Heart left ventricle (tissue), 13 donors: ENCODE measurements around the gene NPM1.

Experiments used
- CTCF ChIP-seq, 12 donors: fragments of 200-600 bp; sonication (generic) in 4 of 12; IDR thresholded peaks; one replicate each; pipeline versions ENCODE4 v1.5.0 to v1.8.0; 2018 to 2022; ENCODE audit warnings: antibody characterized with exemption in 12 of 12, mild to moderate bottlenecking in 5 of 12
- POLR2A ChIP-seq, 2 donors: fragments of 450-650 bp; IDR thresholded peaks; one replicate each; pipeline ENCODE4 v1.6.1; 2017; ENCODE audit warnings: antibody characterized with exemption in 2 of 2, mild to moderate bottlenecking in 2 of 2, moderate library complexity in 2 of 2
- donor health status: ischemic (EF 13 %, LVEDD 7.1; RV severe dilation, severe dysfunction).
- donor health status: DM: no; HTN: yes; CAD: no.
- donor health status: DM: no; HTN: no; CAD: no.
- donor health status: ischemic (EF 25% LVEDD 6.9; RV normal size, moderate dysfunction).
- donor health status: ischemic (EF 25% LVEDD 5.7; RV mildly dilated, moderate dysfunction).
- donor health status: ischemic (EF 35%, LVEDD 5.7; RV mildly dilated, moderate dysfunction).
- donor health status: nonischemic (EF 11% LVEDD 7.7; RV severe dilation, severe dysfunction).
- donor health status: DM: yes; HTN: yes; CAD: no.
- donor health status: PGD.
- donor health status: ischemic (EF 29% LVEDD 5.4; RV normal size, mild dysfunction).
- donor health status: nonischemic (EF 23%, LVEDD 6.1; RV moderate dilation, normal function).

- TF ChIP-seq CTCF (IDR thresholded peaks at IDR 0.05) (no peak), POLR2A (IDR thresholded peaks at IDR 0.05) (no peak)
These were observed 5.0 kb downstream of the NPM1 start for GRCh38 chr5:171392585-171393159.
